ENCODE data around the gene PSG7.
"Not testable (repeated sequence)": the region's sequence is repeated elsewhere in the genome, so short reads cannot be mapped to it uniquely, and the experiment has no call there.

DNA sequence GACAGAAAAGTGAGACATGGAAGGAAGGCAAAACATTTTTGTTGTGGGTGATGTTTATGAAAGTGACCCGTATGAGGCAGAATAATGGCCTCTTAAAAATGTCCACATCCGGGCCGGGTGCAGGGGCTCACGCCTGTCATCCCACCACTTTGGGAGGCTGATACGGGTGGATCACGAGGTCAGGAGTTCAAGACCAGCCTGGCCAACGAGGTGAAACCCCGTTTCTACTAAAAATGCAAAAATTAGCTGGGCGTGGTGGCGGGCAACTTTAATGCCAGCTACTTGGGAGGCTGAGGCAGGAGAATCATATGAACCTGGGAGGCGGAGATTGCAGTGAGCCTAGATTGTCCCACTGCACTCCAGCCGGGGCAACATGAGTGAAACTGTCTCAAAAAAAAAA, 37.3 kb downstream of the PSG7 start:
- not testable (repeated sequence) for TF ChIP-seq CTCF, POLR2A, EP300, POLR2AphosphoS5 (IDR thresholded peaks at IDR 0.05)

Measured in stomach (tissue), 4 donors.